ENCODE data around the gene NPM3. TPM values are rescaled to one million over a fixed set of nuclear protein-coding genes. Genes with fewer than 3 reads are reported as not detected.

The NPM3 gene, protein sequence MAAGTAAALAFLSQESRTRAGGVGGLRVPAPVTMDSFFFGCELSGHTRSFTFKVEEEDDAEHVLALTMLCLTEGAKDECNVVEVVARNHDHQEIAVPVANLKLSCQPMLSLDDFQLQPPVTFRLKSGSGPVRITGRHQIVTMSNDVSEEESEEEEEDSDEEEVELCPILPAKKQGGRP
- 56.5 and 73.9 TPM in 2 replicates for total RNA-seq

DNA sequence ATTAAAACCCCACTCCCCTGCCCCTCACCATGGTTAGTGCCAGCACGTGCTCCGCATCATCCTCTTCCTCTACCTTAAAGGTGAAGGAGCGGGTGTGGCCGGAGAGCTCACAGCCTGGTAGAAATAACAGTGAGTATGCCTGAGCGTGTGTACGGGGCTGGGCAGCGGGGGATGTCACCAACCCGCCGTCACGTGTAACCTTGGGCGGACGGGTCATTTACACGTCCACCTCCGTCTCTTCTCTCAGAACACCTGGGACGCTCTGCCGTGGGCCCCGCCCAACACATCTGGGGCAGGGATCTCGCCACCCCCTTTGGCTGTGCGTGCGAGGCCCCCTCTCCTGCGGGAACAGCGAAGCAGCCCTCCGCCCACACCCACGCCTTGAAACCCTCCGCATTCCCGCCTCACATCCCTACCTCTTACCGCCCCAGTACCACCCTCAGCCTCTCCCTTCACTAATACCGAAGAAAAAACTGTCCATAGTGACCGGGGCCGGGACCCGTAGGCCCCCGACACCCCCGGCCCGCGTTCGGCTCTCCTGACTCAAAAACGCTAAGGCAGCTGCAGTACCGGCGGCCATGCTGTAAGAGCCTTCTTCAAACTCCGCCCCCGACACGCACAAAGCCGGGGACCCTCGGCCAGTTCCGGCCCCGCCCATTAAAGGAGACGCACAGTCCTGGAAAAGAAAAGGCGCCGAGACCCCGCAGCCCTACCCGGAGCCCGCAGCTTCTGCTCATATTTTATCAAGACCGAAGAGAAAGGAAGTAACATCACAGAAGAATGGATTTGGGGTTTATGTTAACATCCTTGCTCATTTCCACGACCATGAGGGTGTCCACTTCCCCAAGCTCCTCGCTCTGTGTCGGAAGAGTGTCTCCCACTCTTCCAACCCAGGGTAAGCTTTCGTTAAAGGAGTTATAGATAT lies at the start of gene NPM3:
TSS of gene NPM3 (minus strand) at position 636 of the 925 bp plus-strand sequence. CDS start at position 580, 56 bp downstream.

DNA sequence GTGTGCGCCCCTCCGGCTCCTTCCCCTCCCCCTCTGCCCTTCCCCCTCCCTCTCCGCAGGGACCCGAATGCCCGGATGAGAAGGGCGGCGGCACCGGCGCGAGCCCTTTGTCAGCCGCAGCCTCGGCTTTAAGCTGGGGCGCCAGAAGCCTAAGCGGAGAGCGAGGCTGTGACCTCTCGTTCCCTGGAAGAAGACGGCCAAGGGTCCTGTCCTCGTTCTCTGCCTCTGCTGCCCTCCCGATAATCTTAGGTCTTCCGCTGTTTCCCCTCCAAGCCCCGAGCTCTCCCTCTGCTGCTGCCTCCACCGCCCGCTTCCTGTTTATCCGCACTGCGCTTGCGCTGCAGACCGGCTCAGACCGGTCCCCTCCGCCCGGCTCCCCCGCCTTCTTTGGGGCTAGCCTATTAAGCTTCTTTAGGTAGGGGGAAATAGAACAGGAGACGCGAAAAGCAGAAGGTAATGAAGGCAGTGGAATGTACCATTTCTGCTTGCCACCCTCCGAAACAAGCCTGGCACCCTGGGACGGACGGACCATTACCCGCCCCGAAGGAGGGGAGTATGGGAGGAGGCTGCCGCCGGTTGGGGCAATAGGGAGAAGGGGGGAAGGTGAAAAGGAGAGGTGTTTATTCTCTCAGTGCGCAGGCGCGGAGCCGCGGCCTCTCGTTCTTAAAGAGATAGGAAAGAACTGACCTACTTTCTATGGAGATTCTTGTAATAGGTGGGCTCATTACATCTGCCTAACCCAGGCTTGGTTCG lies 35.0 kb upstream of the NPM3 start, which contains the start of gene OGA:
TSS of gene OGA (minus strand) at position 326 of the 753 bp plus-strand sequence. CDS start 422 bp downstream, outside the sequence.

DNA sequence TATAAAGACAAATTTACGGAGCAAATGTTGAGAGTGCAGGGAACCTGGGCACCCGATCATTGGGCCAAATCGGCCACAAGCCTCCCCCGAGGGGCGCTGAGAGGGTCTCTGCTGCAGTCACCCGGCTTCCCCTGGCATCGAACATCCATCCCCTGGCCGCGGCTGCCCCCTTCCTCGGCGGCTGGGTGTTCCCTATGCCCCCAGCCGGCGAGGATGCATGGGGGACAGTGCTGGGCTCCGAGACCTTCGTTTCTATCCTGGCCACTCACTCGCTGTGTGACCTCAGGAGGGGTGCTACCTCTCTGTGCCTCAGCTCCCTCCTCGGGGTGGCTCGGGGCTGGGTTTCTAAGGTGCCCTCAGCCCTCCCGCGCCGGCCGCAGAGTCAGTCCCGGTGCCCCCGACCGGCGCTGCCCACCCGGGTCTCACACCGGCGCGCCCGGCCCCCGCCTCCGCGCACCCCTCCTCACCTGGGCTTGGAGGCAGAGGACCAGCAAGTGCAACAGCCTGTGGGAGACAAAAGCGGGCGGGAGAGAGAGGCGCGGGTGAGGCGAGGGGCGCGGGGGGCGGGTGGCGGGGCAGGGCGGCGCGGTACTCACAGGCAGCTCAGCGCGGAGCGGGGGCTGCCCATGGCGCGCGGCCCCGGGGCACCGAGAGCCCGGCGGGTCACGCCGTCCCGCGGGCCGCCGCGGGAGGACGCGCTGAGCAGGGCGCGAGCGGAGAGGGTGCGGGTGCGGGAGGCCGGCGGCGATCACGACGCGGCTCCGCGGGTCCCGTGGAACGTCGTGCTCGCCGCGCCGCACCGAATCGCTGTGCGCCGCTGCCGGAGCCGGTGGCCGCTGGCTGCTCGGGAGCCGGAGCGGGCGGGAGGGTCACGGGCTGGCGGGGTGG lies 7.7 kb downstream of the NPM3 start, which contains the start of gene FGF8:
TSS of gene FGF8 (minus strand) at position 842 of the 888 bp plus-strand sequence. CDS start at position 628, 214 bp downstream.

Other genes with a start within 250 kb of the NPM3 start
- 14.1 and 17.1 TPM in 2 replicates for gene POLL, start 195.2 kb downstream of the NPM3 start, total RNA-seq
- gene DPCD, start 195.1 kb downstream of the NPM3 start, total RNA-seq: 33.5 and 50.8 TPM in 2 replicates
- gene FBXW4, start 88.3 kb downstream of the NPM3 start, total RNA-seq: 10.8 and 12.8 TPM in 2 replicates
- not detected in 2 replicates for gene FGF8, start 7.3 kb downstream of the NPM3 start, total RNA-seq
- 44.5 and 50.9 TPM in 2 replicates for gene OGA, start 35.0 kb upstream of the NPM3 start, total RNA-seq
- gene KCNIP2, start 60.4 kb upstream of the NPM3 start, total RNA-seq: 0.20 and 0.94 TPM in 2 replicates

Data from cardiac ventricle fibroblast (primary cell).